ACHN (cell line): ENCODE data around the gene USP6NL.
A peak's percentile ranks its signal among the peaks of the same experiment; 100 is the strongest.
"Not testable (repeated sequence)": the region's sequence is repeated elsewhere in the genome, so short reads cannot be mapped to it uniquely, and the experiment has no call there.

Experiments used
- DNase-seq: peaks from one replicate; pipeline ENCODE4 v3.0.0-alpha.2; 2015
- in situ Hi-C: cut with HindIII; loops from 2 replicates; pipeline ENCODE4 v1.10.0; 2017; ENCODE audit warnings: low sequenced_read_pairs, low pct_ligation_motif_present, low pct_unique_long_range_greater_than_20kb

USP6NL gene

GRCh38 chr10:11444155-11444530, 167.3 kb downstream of the USP6NL start:
- in situ Hi-C loops: no loop called here
- DNase-seq: no peak

- in situ Hi-C loops: no loop called here
- DNase-seq: no peak
These were observed 167.8 kb downstream of the USP6NL start for GRCh38 chr10:11443468-11444154.

- in situ Hi-C loops: no loop called here
- no peak for DNase-seq
These were observed 169.3 kb downstream of the USP6NL start for GRCh38 chr10:11442001-11442773.

- no peak for DNase-seq
- in situ Hi-C loops: no loop called here
These were observed 170.3 kb downstream of the USP6NL start for GRCh38 chr10:11441151-11441535.

GRCh38 chr10:11440250-11441150, 170.9 kb downstream of the USP6NL start:
- in situ Hi-C loops: no loop called here
- no peak for DNase-seq

- DNase-seq: no peak
- in situ Hi-C loops: no loop called here
These were observed 171.9 kb downstream of the USP6NL start for GRCh38 chr10:11439523-11440053.

- in situ Hi-C loops: no loop called here
- DNase-seq: no peak
These were observed 173.9 kb downstream of the USP6NL start for GRCh38 chr10:11437391-11438142.

- DNase-seq, in situ Hi-C loops: not testable (repeated sequence)
These were observed 175.0 kb downstream of the USP6NL start for GRCh38 chr10:11436445-11436844.

- no peak for DNase-seq
- in situ Hi-C loops: no loop called here
These were observed 175.9 kb downstream of the USP6NL start for GRCh38 chr10:11435581-11435981.

- peak; percentile 9 for DNase-seq
- in situ Hi-C loops: no loop called here
These were observed 177.1 kb downstream of the USP6NL start for GRCh38 chr10:11434324-11434723.

GRCh38 chr10:11433657-11434056, 177.8 kb downstream of the USP6NL start:
- DNase-seq: no peak
- in situ Hi-C loops: no loop called here

- DNase-seq: no peak
- in situ Hi-C loops: no loop called here
These were observed 180.3 kb downstream of the USP6NL start for GRCh38 chr10:11431216-11431555.

- no peak for DNase-seq
- in situ Hi-C loops: no loop called here
These were observed 180.8 kb downstream of the USP6NL start for GRCh38 chr10:11430421-11431215.

- in situ Hi-C loops: no loop called here
- DNase-seq: peak; percentile 1
These were observed 181.9 kb downstream of the USP6NL start for GRCh38 chr10:11429439-11430052.

GRCh38 chr10:11425676-11426075, 185.8 kb downstream of the USP6NL start:
- in situ Hi-C loops: no loop called here
- DNase-seq: no peak

GRCh38 chr10:11425296-11425610, 186.2 kb downstream of the USP6NL start:
- in situ Hi-C loops: no loop called here
- DNase-seq: no peak

- DNase-seq: peak; percentile 46
- in situ Hi-C loops: no loop called here
These were observed 186.8 kb downstream of the USP6NL start for GRCh38 chr10:11424456-11425295.
